NCI-H774 (cell line): ENCODE results near the gene TASP1.

Experiments
- DNase-seq: peaks from one replicate; lab custom pipeline; 2025; lab: John Stamatoyannopoulos, UW

The TASP1 gene

GRCh38 chr20:13571662-13572061, 67.1 kb downstream of the TASP1 start:
- DNase-seq = no peak

- DNase-seq = no peak
Measured at GRCh38 chr20:13567663-13568062, 71.1 kb downstream of the TASP1 start.

DNA sequence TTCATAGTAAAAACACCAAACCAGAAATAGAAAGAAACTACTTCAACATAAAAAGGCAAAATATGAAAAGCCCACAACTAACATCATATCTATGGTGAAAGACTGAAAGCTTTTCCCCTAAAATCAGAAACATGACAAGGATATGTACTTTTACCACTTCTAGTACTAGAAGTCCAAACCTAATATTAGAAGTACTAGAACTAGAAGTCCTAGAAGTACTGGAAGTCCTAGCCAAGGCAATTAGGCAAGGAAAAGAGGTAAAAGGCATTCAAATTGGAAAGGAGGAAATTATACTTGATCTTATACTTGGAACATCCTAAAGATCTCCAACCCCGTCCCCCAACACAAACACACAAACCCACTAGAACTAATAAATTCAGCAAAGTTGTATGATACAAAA, 74.9 kb downstream of the TASP1 start:
- no peak for DNase-seq

GRCh38 chr20:13554706-13555105, 84.0 kb downstream of the TASP1 start:
- no peak for DNase-seq

GRCh38 chr20:13554076-13554475, 84.7 kb downstream of the TASP1 start:
- DNase-seq = no peak

- no peak for DNase-seq
Measured at GRCh38 chr20:13552061-13552460, 86.7 kb downstream of the TASP1 start.

DNA sequence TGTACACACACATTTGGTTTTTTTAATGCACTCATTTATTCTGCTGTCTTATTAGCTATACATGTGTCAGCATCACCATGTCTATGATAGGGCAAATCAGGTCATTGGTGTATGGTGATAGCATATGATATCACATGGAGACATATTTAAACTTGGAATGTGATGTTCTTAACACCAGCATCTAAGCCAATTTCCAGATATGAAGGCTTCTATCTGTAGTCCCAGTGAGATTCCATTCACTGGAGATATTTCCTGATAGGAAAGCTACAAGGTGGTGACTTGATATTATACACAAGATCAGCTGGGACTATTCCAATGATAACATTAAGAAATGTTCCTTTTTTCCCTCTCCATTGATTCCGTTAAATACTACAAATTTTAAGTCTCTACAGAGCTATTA, 89.3 kb downstream of the TASP1 start:
- DNase-seq = no peak

DNA sequence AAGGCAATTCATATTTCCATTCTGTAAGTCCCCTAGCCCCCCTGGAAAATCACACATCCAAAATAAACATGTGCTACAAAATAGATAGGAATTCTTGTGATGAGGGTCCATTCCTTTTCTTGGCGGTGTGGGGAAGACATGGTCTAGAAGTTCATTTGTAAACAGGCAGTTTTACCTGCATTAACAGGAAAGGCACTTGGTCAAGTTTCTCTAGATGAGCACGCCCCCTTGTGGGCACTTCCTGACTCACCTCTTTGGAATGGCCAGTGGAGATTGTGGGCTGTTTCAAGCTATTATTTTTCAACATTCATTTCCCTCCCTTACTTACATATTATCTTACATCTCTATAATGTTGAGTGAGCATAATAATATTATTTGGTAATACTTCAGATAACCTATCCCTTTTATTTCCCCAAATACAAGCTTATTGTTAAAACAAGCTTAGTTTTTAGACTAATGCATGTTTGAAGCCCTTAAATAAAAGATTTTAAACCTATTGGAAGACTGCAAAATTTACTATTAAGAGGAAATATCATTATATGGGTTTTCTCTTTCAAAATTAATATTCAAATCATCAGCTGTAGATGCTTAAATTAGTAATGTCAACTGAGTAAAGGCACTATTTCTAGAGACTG, 92.1 kb downstream of the TASP1 start:
- peak; percentile 27 for DNase-seq

DNA sequence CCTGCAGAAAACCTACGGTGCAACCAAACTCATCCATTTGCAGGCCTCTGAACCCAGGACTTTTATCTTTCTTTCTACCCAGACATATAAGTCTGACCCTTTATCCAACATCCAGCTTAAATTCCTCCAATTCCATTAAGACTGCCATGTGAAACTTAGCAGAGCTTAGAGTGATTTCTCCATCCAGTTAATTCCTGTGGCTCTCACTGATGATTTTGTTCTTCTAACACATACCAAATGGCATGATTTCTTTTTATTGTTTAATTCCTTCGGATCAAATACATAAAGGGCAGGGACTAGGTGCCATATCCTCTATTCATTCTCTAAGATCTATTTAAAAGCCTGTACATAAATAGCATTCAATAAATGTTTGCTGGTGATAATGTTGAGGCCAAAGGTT, 92.9 kb downstream of the TASP1 start:
- no peak for DNase-seq

- no peak for DNase-seq
Measured at GRCh38 chr20:13543783-13544182, 94.9 kb downstream of the TASP1 start.

GRCh38 chr20:13535627-13536026, 103.1 kb downstream of the TASP1 start:
- no peak for DNase-seq

DNA sequence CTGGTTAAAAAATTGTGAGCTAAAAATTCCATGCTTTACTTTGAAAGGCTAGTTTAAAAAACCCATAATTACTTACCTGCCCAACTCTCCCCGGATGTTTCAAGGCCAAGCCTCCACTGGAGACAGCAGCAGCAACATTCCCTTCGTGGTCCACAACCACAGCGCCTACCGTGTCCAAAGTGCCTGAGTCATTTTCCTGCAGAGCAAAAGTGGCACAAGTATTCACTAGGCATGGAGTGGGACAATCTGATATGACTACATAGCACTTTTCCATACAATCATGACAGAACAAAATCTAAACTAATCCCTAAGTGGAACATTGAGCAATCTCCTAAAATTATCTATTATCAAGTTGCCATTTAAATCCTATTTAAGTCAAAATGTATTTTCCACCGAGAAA, 104.8 kb downstream of the TASP1 start:
- DNase-seq = no peak

- DNase-seq = no peak
Measured at GRCh38 chr20:13530146-13530545, 108.6 kb downstream of the TASP1 start.

GRCh38 chr20:13526551-13526950, 112.2 kb downstream of the TASP1 start:
- DNase-seq = no peak

DNA sequence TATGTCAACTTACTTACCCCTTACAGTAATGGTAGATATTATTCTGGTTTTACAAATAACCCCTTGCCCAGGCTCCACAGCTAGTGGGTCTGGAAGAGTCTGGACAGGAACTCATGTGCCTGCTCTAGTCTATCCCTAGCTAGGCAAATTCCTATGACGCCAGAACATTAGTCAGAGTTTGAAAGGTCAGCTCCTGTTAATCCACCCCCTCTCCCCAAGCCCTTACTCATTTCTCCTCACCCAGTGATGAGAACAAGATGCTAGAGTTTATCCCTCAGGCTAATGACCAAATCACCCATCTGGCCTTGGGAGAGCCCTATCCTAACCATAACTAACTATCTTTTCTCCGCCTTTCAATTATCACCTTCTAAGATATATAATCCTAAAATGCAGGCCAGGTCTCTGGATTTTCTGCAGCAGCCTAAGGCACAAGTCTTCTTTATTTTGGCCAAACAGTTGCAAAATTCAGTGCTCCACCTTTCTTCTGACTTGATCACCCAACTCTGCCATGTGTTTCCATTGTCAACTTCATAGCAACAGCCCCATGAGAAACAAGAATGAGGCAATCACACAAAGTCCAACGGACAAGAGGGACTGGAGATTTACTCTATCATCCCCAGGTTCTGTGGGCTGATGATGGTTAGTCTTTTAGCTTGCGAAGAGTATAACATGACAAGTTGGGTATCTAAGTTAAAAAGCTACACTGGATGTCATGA, 113.3 kb downstream of the TASP1 start:
- no peak for DNase-seq

DNA sequence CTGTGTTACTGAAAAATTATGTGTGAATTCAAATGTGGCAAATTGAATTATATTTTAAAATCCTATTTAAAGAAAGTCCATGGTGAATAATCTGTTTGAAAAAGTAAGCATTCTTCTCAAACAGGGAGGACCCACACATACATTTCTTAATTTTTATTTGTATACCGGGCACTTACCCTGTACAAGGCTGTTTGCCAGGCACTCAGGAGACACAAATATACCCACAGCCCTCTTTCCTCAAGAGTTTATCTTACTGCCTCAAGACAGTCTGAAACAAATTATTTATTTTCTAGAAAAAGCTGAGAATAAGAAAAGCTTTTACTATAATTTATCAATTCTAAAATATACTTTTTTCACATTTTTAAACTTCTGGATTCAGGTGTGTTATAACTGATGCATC, 114.4 kb downstream of the TASP1 start:
- no peak for DNase-seq

- DNase-seq = no peak
Measured at GRCh38 chr20:13517831-13518230, 120.9 kb downstream of the TASP1 start.

DNA sequence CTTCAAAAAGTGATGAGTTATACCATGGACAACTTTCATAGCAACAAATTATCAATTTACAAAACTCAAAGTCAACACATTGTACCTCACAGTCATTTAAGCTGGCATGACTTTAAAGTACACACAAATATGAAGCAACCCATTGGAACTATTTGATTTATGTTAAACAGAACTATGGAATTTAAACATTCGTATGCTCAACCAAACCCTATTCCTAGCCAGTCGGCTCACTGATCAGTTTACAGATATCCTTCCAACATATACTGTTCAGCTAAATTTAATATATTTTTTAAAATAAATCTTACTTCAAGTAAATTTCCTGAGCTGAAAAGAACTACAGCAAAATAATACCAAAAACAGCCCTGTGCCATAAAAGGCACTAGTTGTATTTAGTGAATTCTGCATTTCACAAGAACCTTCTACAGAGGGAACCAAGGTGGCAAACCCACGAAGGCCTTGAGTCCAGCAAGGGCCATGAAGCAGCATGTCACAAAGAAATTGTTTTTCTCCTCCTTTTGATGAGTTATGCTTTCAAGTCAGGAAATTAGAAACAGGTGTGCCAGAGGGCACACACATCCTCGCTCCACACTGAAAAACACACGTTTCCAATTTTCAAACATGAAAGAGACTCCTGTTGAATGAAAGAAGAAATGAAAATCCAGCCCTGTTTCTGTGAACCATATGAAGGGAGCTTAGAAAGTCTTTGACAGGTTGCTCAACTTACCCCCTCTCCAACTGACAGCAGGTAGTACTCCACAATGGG, 122.8 kb downstream of the TASP1 start:
- DNase-seq = no peak

DNA sequence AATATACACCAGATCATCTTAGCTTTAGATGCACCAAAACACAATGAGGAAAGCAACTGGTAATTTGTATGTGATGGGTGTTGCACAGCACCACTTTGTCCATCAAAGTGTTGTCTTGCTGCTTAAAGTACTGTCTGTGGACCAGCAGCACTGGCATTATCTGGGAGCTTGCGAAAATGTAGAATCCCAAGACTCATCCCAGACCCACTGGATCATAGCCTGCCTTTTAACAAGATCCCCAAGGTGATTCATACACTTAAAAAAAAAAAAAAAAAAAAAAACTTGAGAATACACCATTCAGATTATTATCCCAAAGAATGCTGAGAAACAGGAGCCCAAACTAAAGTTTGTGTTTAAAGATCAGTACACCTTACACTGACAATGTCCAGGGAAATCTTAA, 123.4 kb downstream of the TASP1 start:
- no peak for DNase-seq

- no peak for DNase-seq
Measured at GRCh38 chr20:13510837-13511488, 127.8 kb downstream of the TASP1 start.

DNA sequence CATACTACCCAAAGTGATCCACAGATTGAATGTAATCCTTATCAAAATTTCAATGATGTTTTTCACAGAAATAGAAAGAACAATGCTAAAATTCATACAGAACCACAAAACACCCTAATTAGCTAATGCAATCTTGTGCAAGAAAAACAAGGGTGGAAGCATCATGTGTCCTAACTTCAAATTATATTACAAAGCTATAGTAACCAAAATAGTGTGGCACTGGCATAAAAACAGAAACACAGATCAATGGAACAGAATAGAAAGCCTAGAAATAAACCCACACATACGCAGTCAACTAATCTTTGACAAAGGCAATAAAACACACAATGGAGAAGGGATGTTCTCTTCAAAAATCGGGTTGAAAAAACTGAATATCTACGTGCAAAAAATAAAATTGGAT, 131.1 kb downstream of the TASP1 start:
- no peak for DNase-seq

DNA sequence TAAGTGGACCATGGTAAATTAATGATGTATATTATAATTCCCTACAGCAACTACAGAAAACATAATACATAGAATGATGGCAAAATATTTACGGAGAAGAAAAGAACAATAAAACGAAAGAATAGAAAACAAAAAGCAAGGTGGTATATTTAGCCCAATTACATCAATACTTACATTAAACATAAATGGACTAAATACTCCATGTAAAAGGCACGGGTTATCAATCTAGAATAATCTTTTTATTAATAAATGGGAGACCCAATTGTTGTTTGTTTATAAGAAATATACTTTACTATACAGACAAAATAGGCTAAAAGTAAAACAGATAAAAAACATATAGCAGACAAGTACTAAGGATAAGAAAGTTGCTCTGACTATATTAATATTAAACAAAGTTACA, 137.2 kb downstream of the TASP1 start:
- no peak for DNase-seq

DNA sequence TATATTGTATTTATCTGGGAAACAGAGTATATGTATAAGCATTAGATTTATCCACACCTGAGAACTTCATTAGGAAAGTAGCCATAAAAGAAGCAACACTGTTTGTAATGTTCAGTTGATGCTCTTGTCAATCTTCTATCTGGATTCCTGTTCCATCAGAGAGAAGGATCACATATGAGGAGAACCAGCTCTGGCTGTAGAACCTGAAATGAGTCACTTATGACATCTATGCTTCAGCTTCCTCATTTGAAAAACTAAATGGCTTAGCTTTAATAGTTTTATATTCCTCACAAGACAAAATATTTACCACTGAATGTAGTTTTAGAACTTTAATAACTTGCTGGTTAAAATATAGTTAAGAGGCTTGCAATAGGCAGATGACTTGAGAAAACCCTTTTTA, 144.7 kb downstream of the TASP1 start:
- DNase-seq = no peak
